Psoas muscle (tissue), 8 donors: Measurements from ENCODE around the gene TRIM68. TPM values are rescaled to one million over a fixed set of nuclear protein-coding genes. Genes with fewer than 3 reads are reported as not detected.

Experiments used
- ATAC-seq, 4 donors: fragments of 200-7000 bp; cut with Tn5 transposase; one replicate each; pipeline ENCODE4 v1.9.1; 2020; ENCODE audit warnings: moderate library complexity in 3 of 4, mild to moderate bottlenecking in 2 of 4
- DNase-seq, 2 donors: peaks; one replicate each; pipeline ENCODE4 v3.0.0-alpha.2; 2020
- H3K27ac ChIP-seq: fragments of 200-600 bp; one replicate; pipeline ENCODE4 v1.8.0; 2022
- H3K27me3 ChIP-seq, 3 donors: fragments of 200-600 bp in 1 of 3; one replicate each; pipeline versions ENCODE4 v1.6.1 to v1.8.0; 2013 to 2022; ENCODE audit warnings: low read length in 2 of 3, mild to moderate bottlenecking in 2 of 3, moderate library complexity in 1 of 3; ENCODE audit not compliant: insufficient read depth in 3 of 3
- H3K36me3 ChIP-seq, 2 donors: fragments of 200-600 bp in 1 of 2; one replicate each; pipeline versions ENCODE4 v1.6.1 to v1.8.0; 2013 to 2022; ENCODE audit warnings: low read depth in 1 of 2, mild to moderate bottlenecking in 1 of 2, moderate library complexity in 1 of 2; ENCODE audit not compliant: insufficient read depth in 1 of 2
- H3K4me1 ChIP-seq: fragments of 200-600 bp; one replicate; pipeline ENCODE4 v1.8.0; 2022
- H3K4me3 ChIP-seq: fragments of 200-600 bp; one replicate; pipeline ENCODE4 v1.8.0; 2022; ENCODE audit warnings: mild to moderate bottlenecking
- H3K9me3 ChIP-seq: fragments of 200-600 bp; one replicate; pipeline ENCODE4 v1.8.0; 2022
- CTCF ChIP-seq: fragments of 200-600 bp; IDR thresholded peaks from one replicate; pipeline ENCODE4 v1.8.0; 2022; ENCODE audit warnings: antibody characterized with exemption
- WGBS, 3 donors: extraction: QIAGEN DNeasy Blood & Tissue Kit; methylation state at CpG; one replicate each; pipeline versions ENCODE4 v1.1.6 to v1.1.7; 2013; 5-methylcytosine and 5-hydroxymethylcytosine counted together
- intact Hi-C, 2 donors: fragments of 100-400 bp; cut with DNase I; formaldehyde crosslinking; loops; one replicate each; pipeline versions ENCODE4 v1.11.0 to v1.14.2; 2022
- long read RNA-seq, 2 donors: library from polyadenylated mRNA; unstranded; transcript quantifications; one replicate each; pipeline ENCODE4 v2.0.0, GENCODE V29; 2021
- polyA plus RNA-seq, 3 donors: library from polyadenylated mRNA; stranded (reverse); fragments of 200-250 nt; gene quantifications; one replicate each; pipeline ENCODE4 v1.2.3, GENCODE V29; 2013
- total RNA-seq, 4 donors: library from RNA; stranded (reverse); fragmentation: NEBNext Ultra II Directional in 2 of 4; extraction: Animal tissue kit (Norgen Biotek cat#: 25700) in 2 of 4; gene quantifications; one replicate each; pipeline versions ENCODE4 v1.2.1 to v1.2.4, GENCODE V29; 2021 to 2023
- donor health status: healthy with polysubstance abuse.
- donor health status: DM: no; HTN: no; CAD: no; lungs with moderate emphysema.
- donor health status: Bipolar disorder and iron deficiency.
- donor health status: healthy.
- donor health status: DM: yes; HTN: yes; CAD: no.
- donor health status: DM: no; HTN: no; CAD: no.
- donor health status: DM: no; HTN: no; CAD: no.
- donor health status: DM: yes; HTN: yes; CAD: no.

The TRIM68 gene
- 10 to 100 TPM in 1 of 4 donors, 1 to 10 TPM in 3; 4.9 to 11.0 (median 7.1) TPM for total RNA-seq
- polyA plus RNA-seq, result 10 to 100 TPM in 1 of 3 donors, 1 to 10 TPM in 2; 3.7 to 12.5 (median 4.2) TPM
- long read RNA-seq, donor 1, transcript TRIM68-201 (7 exons, 3,352 nt), result major isoform, 6 of 7 reads
- long read RNA-seq, donor 1, partial matches to known transcripts, result 0 of 7 reads
- long read RNA-seq, donor 1, other reads (novel, unspliced or antisense), result 0 of 7 reads
- long read RNA-seq, donor 2, transcript TRIM68-201 (7 exons, 3,352 nt), result major isoform, 11 of 14 reads
- long read RNA-seq, donor 2, partial matches to known transcripts, result 1 of 14 reads
- long read RNA-seq, donor 2, other reads (novel, unspliced or antisense), result 2 of 14 reads

GRCh38 chr11:4607781-4608666, at the start of gene TRIM68:
Gene TRIM68 (minus strand): TSS chr11:4608231. CDS start chr11:4605504, 2,727 bp downstream.
- ATAC-seq (peak; percentile 99 to 100 (median 100)), DNase-seq (peak; percentile 98)
- 3 to 4% (median 4%) methylated on average over 41 to 43 of the region's 43 CpGs for WGBS, 3 donors
- intact Hi-C loops, result no loop called here
- Histone ChIP-seq H3K4me3 (peak within 1 kb of the TSS; percentile 87), H3K36me3 (peaks cover 3 to 22% of the 10 kb centered on the region in 2 donors), H3K27me3 (no peaks in the 10 kb centered on the region), H3K27ac (peak within 1 kb of the TSS; percentile 90), H3K4me1 (peaks cover 11% of the 10 kb centered on the region), H3K9me3 (no peaks in the 10 kb centered on the region)
- TF ChIP-seq CTCF, result no peak

DNA sequence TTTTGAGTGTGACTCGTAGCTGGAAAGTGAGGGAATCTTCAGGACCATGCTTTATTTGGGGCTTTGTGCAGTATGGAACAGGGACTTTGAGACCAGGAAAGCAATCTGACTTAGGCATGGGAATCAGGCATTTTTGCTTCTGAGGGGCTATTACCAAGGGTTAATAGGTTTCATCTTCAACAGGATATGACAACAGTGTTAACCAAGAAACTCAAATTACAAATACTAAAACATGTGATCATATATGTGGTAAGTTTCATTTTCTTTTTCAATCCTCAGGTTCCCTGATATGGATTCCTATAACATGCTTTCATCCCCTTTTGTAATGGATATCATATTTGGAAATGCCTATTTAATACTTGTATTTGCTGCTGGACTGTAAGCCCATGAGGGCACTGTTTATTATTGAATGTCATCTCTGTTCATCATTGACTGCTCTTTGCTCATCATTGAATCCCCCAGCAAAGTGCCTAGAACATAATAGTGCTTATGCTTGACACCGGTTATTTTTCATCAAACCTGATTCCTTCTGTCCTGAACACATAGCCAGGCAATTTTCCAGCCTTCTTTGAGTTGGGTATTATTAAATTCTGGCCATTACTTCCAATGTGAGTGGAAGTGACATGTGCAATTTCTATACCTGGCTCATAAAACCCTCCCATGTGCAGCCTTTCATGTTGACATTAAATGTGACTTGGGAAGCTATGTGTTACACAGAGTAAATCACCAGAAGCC, 46.8 kb upstream of the TRIM68 start:
- 51 to 74% (median 73%) methylated on average over 2 of the region's 2 CpGs for WGBS, 3 donors
- no peak for TF ChIP-seq CTCF

GRCh38 chr11:4647766-4648165, 39.7 kb upstream of the TRIM68 start:
- H3K36me3 ChIP-seq, result no peaks in the 10 kb centered on the region
- no peak overlapping the region for H3K27ac ChIP-seq
- peaks cover 10% of the 10 kb centered on the region for H3K4me1 ChIP-seq
- 33 to 40% (median 35%) methylated on average over 4 of the region's 4 CpGs for WGBS, 3 donors
- intact Hi-C loops, result no loop called here
- TF ChIP-seq CTCF, result no peak
- no peak overlapping the region for H3K4me3 ChIP-seq
- no peaks in the 10 kb centered on the region for H3K27me3 ChIP-seq
- no peak for ATAC-seq
- no peak for DNase-seq
- H3K9me3 ChIP-seq, result no peaks in the 10 kb centered on the region

More for the DNA sequence above, 46.8 kb upstream of the TRIM68 start:
- Histone ChIP-seq H3K36me3 (no peaks in the 10 kb centered on the region), H3K4me1 (no peaks in the 10 kb centered on the region), H3K9me3 (no peaks in the 10 kb centered on the region), H3K27me3 (no peaks in the 10 kb centered on the region), H3K4me3 (no peak overlapping the region), H3K27ac (no peak overlapping the region)
- DNase-seq, result no peak
- intact Hi-C loops, result no loop called here
- no peak for ATAC-seq

GRCh38 chr11:4645974-4646373, 37.9 kb upstream of the TRIM68 start:
- no peak for TF ChIP-seq CTCF
- H3K27me3 ChIP-seq, result no peaks in the 10 kb centered on the region
- intact Hi-C loops, result no loop called here
- H3K36me3 ChIP-seq, result no peaks in the 10 kb centered on the region
- peak overlapping the region; percentile 36 for H3K27ac ChIP-seq
- no peaks in the 10 kb centered on the region for H3K9me3 ChIP-seq
- peak overlapping the region; percentile 43 for H3K4me3 ChIP-seq
- WGBS, 3 donors, result 33 to 39% (median 37%) methylated on average over 2 of the region's 2 CpGs
- no peak for DNase-seq
- peak; percentile 70 to 93 (median 76) for ATAC-seq
- H3K4me1 ChIP-seq, result peaks cover 10% of the 10 kb centered on the region
